NCI-H2196 (cell line): ENCODE data around the gene TSHZ1.

Experiments
- DNase-seq: peaks from one replicate; lab custom pipeline; 2025; ENCODE audit not compliant: unreplicated experiment; lab: John Stamatoyannopoulos, UW

Gene TSHZ1

GRCh38 chr18:75246721-75247610 is 36.4 kb downstream of the TSHZ1 start:
- DNase-seq: no peak

GRCh38 chr18:75247611-75248421 is 37.2 kb downstream of the TSHZ1 start:
- DNase-seq: peak; percentile 31

- peak; percentile 12 for DNase-seq
These were observed 38.0 kb downstream of the TSHZ1 start for GRCh38 chr18:75248426-75249174.

- DNase-seq: no peak
These were observed 38.5 kb downstream of the TSHZ1 start for GRCh38 chr18:75249175-75249518.

GRCh38 chr18:75249672-75250470 is 39.3 kb downstream of the TSHZ1 start:
- no peak for DNase-seq

- no peak for DNase-seq
These were observed 39.8 kb downstream of the TSHZ1 start for GRCh38 chr18:75250471-75250821.

GRCh38 chr18:75251466-75251865 is 40.9 kb downstream of the TSHZ1 start:
- no peak for DNase-seq

GRCh38 chr18:75252136-75252535 is 41.5 kb downstream of the TSHZ1 start:
- no peak for DNase-seq

GRCh38 chr18:75253043-75253442 is 42.4 kb downstream of the TSHZ1 start:
- DNase-seq: no peak

- DNase-seq: no peak
These were observed 43.2 kb downstream of the TSHZ1 start for GRCh38 chr18:75253784-75254183.

- no peak for DNase-seq
These were observed 44.5 kb downstream of the TSHZ1 start for GRCh38 chr18:75255094-75255493.

GRCh38 chr18:75256376-75256775 is 45.8 kb downstream of the TSHZ1 start:
- no peak for DNase-seq

GRCh38 chr18:75257605-75258004 is 47.0 kb downstream of the TSHZ1 start:
- no peak for DNase-seq

GRCh38 chr18:75261430-75262223 is 51.0 kb downstream of the TSHZ1 start:
- DNase-seq: no peak

GRCh38 chr18:75262511-75262910 is 51.9 kb downstream of the TSHZ1 start:
- no peak for DNase-seq

GRCh38 chr18:75264195-75264594 is 53.6 kb downstream of the TSHZ1 start:
- DNase-seq: no peak

- no peak for DNase-seq
These were observed 54.5 kb downstream of the TSHZ1 start for GRCh38 chr18:75264926-75265597.

GRCh38 chr18:75265872-75266271 is 55.3 kb downstream of the TSHZ1 start:
- no peak for DNase-seq

- no peak for DNase-seq
These were observed 57.2 kb downstream of the TSHZ1 start for GRCh38 chr18:75267643-75268363.
